Hair follicle dermal papilla cell (primary cell): Measurements from ENCODE around the gene TMEFF1. TPM values are rescaled to one million over a fixed set of nuclear protein-coding genes. Genes with fewer than 3 reads are reported as not detected.

ENCODE experiments used
- total RNA-seq: library from RNA; depleted of rRNA; stranded (reverse); fragments of >200 nt; gene quantifications from 2 replicates; pipeline ENCODE4 v1.2.3, GENCODE V29; 2012

TMEFF1 gene, protein sequence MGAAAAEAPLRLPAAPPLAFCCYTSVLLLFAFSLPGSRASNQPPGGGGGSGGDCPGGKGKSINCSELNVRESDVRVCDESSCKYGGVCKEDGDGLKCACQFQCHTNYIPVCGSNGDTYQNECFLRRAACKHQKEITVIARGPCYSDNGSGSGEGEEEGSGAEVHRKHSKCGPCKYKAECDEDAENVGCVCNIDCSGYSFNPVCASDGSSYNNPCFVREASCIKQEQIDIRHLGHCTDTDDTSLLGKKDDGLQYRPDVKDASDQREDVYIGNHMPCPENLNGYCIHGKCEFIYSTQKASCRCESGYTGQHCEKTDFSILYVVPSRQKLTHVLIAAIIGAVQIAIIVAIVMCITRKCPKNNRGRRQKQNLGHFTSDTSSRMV
- 9.1 and 11.7 TPM in 2 replicates for total RNA-seq

DNA sequence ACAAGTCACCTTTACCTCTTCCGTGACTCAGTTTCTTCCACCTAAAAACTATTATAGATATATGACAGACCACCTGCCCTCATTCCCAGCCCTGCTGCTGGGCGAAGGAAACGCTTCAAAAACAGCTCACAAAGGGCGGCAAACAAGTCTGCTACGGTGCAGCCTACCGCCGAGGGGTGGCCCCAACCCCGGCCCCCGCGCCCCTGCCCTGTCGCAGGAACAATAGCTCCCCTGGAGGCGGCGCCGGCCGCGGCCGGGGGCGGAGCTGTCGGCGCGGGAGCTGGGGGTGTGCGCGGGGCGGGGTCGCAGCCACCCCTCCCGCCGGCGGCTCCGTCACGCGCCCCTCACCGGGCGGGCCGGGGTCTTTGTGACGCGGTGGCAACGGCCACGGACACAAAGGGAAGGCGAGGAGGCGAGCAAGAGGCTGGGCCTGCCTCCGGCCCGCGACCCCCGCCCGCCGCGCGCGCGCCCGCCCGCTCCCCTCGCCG lies at the start of gene TMEFF1:
Gene TMEFF1, plus strand, starts transcription at position 362 of the 488 bp plus-strand sequence. CDS start 396 bp downstream, outside the sequence.

DNA sequence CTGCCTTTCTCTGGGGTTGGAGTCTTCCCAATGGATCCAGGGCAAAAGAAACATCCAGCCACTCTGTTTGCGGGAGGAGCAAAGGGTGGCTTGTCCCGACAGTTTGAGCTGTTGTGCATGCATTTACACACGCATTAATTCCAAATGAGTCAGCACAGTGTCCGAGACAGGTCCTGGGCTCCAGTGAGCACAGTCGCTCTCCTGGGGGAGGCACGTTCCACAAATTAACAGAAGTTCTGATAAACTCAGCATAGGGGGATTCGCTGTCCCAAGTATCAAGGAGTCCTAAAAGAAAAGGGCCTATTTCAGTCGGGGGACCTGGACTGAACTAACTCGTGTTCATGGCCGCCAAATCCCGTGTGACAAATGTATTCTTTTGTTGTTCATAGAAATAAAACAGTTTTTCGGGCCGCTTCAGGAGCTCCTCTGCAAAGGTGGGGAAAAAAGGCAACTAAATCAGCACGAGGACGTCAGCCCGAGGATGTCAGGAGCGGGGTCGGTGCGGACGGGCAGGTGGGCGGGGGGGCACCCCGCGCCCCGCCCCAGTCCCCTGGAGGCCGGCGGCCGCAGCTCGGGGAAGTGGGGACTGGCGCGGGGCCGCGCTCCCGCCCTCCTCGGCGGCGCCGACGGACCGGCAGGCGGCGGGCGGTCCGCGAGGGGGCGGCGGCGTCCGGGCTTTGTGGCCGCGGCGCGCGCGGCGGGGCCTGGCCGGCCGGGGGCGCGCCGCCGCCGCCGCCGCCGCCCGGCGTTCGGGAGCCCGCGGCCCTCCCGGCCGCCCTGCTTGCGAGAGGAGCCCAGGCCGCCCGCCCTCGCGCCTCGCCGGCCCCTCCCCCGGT lies 46.2 kb upstream of the TMEFF1 start, which contains the start of gene MSANTD3:
Gene MSANTD3, plus strand, starts transcription at position 614 of the 836 bp plus-strand sequence. CDS start 14,796 bp downstream, outside the sequence.

DNA sequence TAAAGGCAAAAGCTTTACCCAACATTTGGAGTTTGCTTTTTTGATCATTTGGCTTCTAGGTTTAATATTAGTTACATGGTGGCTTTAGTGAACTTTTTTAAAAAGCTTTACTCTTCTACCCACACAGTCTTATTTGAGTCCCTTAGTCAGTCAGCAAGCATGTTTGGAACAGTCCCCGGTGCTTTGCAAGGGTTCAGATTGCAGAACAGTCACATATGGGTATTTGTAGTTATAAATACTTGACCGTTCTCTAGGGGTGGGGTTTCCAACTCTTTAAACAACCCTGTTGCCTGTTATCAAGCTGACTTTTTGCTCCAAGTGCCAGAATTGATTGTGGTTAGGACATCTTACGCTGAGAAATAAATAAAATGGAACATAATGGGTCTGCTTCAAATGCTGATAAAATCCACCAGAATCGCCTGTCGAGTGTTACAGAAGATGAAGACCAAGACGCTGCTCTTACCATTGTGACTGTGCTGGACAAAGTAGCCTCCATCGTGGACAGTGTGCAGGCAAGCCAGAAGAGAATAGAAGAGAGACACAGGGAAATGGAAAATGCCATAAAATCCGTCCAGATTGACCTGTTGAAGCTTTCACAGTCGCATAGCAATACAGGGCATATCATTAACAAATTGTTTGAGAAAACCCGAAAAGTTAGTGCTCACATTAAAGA lies 105.0 kb downstream of the TMEFF1 start, which contains the start of gene CAVIN4:
Gene CAVIN4, plus strand, starts transcription at position 304 of the 673 bp plus-strand sequence. Its CDS starts 65 bp downstream, at position 369.

Other genes with a start within 250 kb of the TMEFF1 start
- 30.1 and 33.9 TPM in 2 replicates for gene TEX10, start 120.2 kb upstream of the TMEFF1 start, total RNA-seq
- 52.1 and 55.0 TPM in 2 replicates for gene MSANTD3, start 46.0 kb upstream of the TMEFF1 start, total RNA-seq
- gene CAVIN4, start 104.9 kb downstream of the TMEFF1 start, total RNA-seq = 1.1 and 1.6 TPM in 2 replicates